GM21786 (cell line): ENCODE measurements around the gene S1PR1.
"Not testable (repeated sequence)": the region's sequence is repeated elsewhere in the genome, so short reads cannot be mapped to it uniquely, and the experiment has no call there.

ENCODE experiments used
- ATAC-seq: cut with Tn5 transposase; IDR thresholded peaks from one replicate; pipeline ENCODE4 v1.9.1; 2021; ENCODE audit not compliant: unreplicated experiment

Gene S1PR1

GRCh38 chr1:101219924-101220870 is 16.6 kb upstream of the S1PR1 start:
- ATAC-seq, result no peak

- no peak for ATAC-seq
These were observed 15.9 kb upstream of the S1PR1 start for GRCh38 chr1:101220906-101221305.

- ATAC-seq, result peak; percentile 97
These were observed 14.8 kb upstream of the S1PR1 start for GRCh38 chr1:101221945-101222429.

- ATAC-seq, result no peak
These were observed 9.0 kb upstream of the S1PR1 start for GRCh38 chr1:101227837-101228236.

GRCh38 chr1:101228424-101229134 is 8.2 kb upstream of the S1PR1 start:
- no peak for ATAC-seq

GRCh38 chr1:101232182-101232581 is 4.6 kb upstream of the S1PR1 start:
- ATAC-seq, result not testable (repeated sequence)

GRCh38 chr1:101233495-101233894 is 3.3 kb upstream of the S1PR1 start:
- no peak for ATAC-seq

- no peak for ATAC-seq
These were observed 1.6 kb upstream of the S1PR1 start for GRCh38 chr1:101235216-101235695.

GRCh38 chr1:101235696-101236515 is 913 bp upstream of the S1PR1 start:
- ATAC-seq, result peak; percentile 59

- no peak for ATAC-seq
These were observed 514 bp downstream of the S1PR1 start for GRCh38 chr1:101237229-101237837.

GRCh38 chr1:101238031-101238628 is 1.3 kb downstream of the S1PR1 start:
- no peak for ATAC-seq

- no peak for ATAC-seq
These were observed 1.9 kb downstream of the S1PR1 start for GRCh38 chr1:101238681-101239094.

- no peak for ATAC-seq
These were observed 2.5 kb downstream of the S1PR1 start for GRCh38 chr1:101239095-101240040.

GRCh38 chr1:101240041-101240430 is 3.2 kb downstream of the S1PR1 start:
- no peak for ATAC-seq

GRCh38 chr1:101241485-101242225 is 4.8 kb downstream of the S1PR1 start:
- ATAC-seq, result peak; percentile 54

GRCh38 chr1:101242324-101243050 is 5.7 kb downstream of the S1PR1 start:
- no peak for ATAC-seq

- ATAC-seq, result no peak
These were observed 6.9 kb downstream of the S1PR1 start for GRCh38 chr1:101243751-101244150.

- ATAC-seq, result no peak
These were observed 8.0 kb downstream of the S1PR1 start for GRCh38 chr1:101244842-101245241.
